ENCODE measurements around the gene PPFIA2.

Gene PPFIA2

GRCh38 chr12:81208187-81208911 lies 550.8 kb downstream of the PPFIA2 start:
- peak; percentile 18 for DNase-seq (ENCODE audit: low read depth)
